Measurements from ENCODE around the gene ANK3. TPM values are rescaled to one million over a fixed set of nuclear protein-coding genes. Genes with fewer than 3 reads are reported as not detected.

The ANK3 gene
- total and polyA plus RNA-seq, 8 donors = 3.6 to 115 (median 31.1) TPM

- no peaks in the 10 kb centered on the region for H3K9me3 ChIP-seq
Observed at GRCh38 chr10:60311821-60312220, 77.9 kb downstream of the ANK3 start.

GRCh38 chr10:60310740-60311139 lies 78.9 kb downstream of the ANK3 start:
- intact Hi-C loops (cut with DNase I; ENCODE audit: low total_unique reads) = no loop called here
- H3K27ac ChIP-seq = no peak overlapping the region
- H3K9me3 ChIP-seq = no peaks in the 10 kb centered on the region
- no peak for DNase-seq
- H3K4me3 ChIP-seq = no peak overlapping the region
- H3K27me3 ChIP-seq = no peaks in the 10 kb centered on the region
- no peaks in the 10 kb centered on the region for H3K36me3 ChIP-seq
- H3K4me1 ChIP-seq = peaks cover 0 to 14% (median 5%) of the 10 kb centered on the region in 4 donors
- 29 to 41% (median 32%) methylated on average over 2 of the region's 2 CpGs for WGBS, 5 donors
- TF ChIP-seq CTCF (IDR thresholded peaks at IDR 0.05) (no peak), EP300 (IDR thresholded peaks at IDR 0.05) (no peak), POLR2AphosphoS5 (IDR thresholded peaks at IDR 0.05) (no peak), POLR2A (IDR thresholded peaks at IDR 0.05) (no peak)

More at GRCh38 chr10:60311821-60312220, 77.9 kb downstream of the ANK3 start:
- Histone ChIP-seq H3K4me3 (no peak overlapping the region), H3K36me3 (no peaks in the 10 kb centered on the region), H3K27ac (no peak overlapping the region), H3K4me1 (peaks cover 0 to 14% (median 5%) of the 10 kb centered on the region in 4 donors), H3K27me3 (no peaks in the 10 kb centered on the region)
- TF ChIP-seq EP300 (IDR thresholded peaks at IDR 0.05) (no peak), CTCF (IDR thresholded peaks at IDR 0.05) (no peak)
- WGBS, 5 donors = 98 to 100% (median 99%) methylated on average over 1 of the region's 1 CpG
- intact Hi-C loops (cut with DNase I; ENCODE audit: low total_unique reads) = no loop called here
- no peak for DNase-seq

DNA sequence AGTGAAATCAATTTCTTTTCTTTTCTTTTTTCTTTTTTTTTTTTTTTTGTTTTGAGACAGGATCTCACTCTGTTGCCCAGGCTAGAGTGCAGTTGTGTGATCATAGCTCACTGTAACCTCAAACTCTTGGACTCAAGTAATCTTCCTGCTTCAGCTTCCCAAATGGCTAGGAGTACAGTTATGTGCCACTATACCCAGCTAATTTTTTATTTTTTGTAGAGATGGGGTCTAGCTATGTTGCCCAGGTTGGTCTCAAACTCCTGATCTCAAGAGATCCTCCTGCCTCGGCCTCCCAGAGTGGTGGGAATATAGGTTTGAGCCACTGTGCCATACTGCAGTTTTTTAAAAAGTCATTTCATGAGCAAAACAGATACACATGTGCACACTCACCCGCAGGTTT lies 79.8 kb downstream of the ANK3 start:
- no peak for DNase-seq
- Histone ChIP-seq H3K36me3 (no peaks in the 10 kb centered on the region), H3K9me3 (no peaks in the 10 kb centered on the region), H3K4me1 (peaks cover 0 to 9% (median 4%) of the 10 kb centered on the region in 4 donors), H3K27me3 (no peaks in the 10 kb centered on the region), H3K27ac (no peak overlapping the region), H3K4me3 (no peak overlapping the region)
- 83 to 98% (median 92%) methylated on average over 2 of the region's 2 CpGs for WGBS, 5 donors
- intact Hi-C loops (cut with DNase I; ENCODE audit: low total_unique reads) = no loop called here
- TF ChIP-seq CTCF (IDR thresholded peaks at IDR 0.05) = no peak
- no peak for TF ChIP-seq EP300 (IDR thresholded peaks at IDR 0.05)
- no peak for TF ChIP-seq POLR2A (IDR thresholded peaks at IDR 0.05)
- no peak for TF ChIP-seq POLR2AphosphoS5 (IDR thresholded peaks at IDR 0.05)

DNA sequence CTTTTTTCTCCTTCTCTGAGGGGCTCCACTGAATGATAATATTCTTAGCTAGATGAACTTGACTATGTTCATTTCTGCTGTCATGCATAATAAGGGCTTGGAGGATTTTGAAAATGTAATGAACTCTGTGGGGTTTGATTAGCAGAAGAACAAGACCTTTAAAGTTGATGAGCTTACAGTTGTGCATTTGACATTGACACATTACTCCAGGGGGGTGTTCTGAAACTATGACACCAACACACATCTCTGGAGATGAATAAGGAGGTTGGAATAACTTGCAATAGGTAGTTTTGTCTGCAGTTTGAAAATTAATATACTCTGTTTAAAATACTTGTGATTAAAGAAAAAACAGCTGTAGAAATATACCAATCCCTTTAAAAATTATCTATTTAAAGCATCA lies 80.3 kb downstream of the ANK3 start:
- TF ChIP-seq POLR2A (IDR thresholded peaks at IDR 0.05) (no peak), CTCF (IDR thresholded peaks at IDR 0.05) (no peak), EP300 (IDR thresholded peaks at IDR 0.05) (no peak), POLR2AphosphoS5 (IDR thresholded peaks at IDR 0.05) (no peak)
- intact Hi-C loops (cut with DNase I; ENCODE audit: low total_unique reads) = no loop called here
- no peaks in the 10 kb centered on the region for H3K27me3 ChIP-seq
- no peaks in the 10 kb centered on the region for H3K9me3 ChIP-seq
- DNase-seq = no peak
- no peak overlapping the region for H3K4me3 ChIP-seq
- peaks cover 0 to 4% (median 2%) of the 10 kb centered on the region in 4 donors for H3K4me1 ChIP-seq
- H3K27ac ChIP-seq = no peak overlapping the region
- H3K36me3 ChIP-seq = no peaks in the 10 kb centered on the region
